GM18909 (cell line): ENCODE measurements around the gene ZNF595.
"Not testable (repeated sequence)": the region's sequence is repeated elsewhere in the genome, so short reads cannot be mapped to it uniquely, and the experiment has no call there.

Experiments
- ATAC-seq: cut with Tn5 transposase; IDR thresholded peaks from one replicate; pipeline ENCODE4 v1.9.1; 2021; ENCODE audit warnings: mild to moderate bottlenecking; ENCODE audit not compliant: unreplicated experiment, poor library complexity

Gene ZNF595

DNA sequence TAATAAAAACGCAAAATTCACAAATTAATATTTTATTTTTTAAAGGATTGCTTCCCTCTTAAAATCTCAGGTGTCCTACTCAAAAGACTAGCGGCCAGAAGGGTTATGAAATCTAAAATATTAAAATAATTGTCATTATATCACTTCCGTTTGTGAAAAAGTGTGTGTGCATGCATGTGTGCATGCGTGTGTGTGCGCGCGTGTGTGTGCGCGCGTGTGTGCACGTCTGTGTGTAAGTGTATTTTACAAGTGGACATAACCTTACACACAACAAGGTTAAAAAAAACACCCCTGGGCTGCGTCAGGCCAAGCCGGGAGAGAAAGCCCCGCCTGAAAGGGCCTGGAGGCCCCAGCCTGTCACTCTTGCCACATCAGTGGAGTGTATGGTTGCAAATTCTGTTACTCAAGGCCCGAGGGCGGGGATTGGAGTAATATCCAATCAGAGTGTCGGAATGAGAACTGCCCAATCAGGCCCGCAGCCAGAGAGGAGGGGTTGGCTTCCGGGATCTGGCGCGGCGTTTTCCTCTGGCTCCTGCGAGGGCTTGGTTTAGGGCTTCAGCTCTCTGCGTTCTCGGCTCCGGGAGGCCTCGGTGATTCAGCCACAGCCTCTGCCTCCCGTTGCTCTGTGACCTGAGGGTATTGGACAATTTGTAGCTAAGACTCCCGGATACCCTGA is at the start of gene ZNF595:
Gene ZNF595, plus strand, starts transcription at position 518 of the 676 bp plus-strand sequence. CDS start 168 bp downstream, outside the sequence.
- peak; percentile 50 for ATAC-seq

DNA sequence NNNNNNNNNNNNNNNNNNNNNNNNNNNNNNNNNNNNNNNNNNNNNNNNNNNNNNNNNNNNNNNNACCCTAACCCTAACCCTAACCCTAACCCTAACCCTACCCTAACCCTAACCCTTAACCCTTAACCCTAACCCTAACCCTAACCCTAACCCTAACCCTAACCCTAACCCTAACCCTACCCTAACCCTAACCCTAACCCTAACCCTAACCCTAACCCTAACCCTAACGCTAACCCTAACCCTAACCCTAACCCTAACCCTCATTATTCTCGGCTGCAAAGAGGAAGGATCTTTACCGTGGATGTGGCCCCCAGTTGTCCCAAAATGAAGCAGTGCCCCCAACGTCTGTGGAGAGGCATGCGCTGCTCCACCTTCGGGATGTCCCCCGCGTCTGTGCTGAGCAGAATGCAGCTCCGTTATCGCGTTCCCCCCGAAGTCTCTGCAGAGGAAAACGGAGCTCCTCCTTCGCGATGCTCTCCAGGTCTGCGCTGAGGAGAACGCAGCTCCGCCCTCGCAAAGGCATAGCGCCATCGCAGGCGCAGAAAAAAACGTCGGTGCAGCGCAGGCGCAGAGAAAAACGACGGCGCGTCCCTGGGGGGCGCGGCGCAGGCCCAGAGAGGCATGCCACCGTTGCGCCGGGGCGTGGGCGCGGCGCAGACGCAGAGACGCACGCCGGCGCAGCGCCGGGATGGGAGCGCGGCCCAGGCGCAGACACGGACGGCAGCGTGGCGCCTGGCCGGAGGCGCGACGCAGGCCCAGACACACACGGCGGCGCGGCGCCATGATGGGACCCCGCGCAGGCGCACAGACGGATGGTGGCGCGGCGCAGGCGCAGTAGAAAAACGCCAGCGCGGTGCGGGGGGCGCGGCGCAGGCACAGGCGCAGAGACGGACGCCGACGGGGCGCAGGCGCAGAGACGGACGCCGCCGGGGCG is 42.9 kb upstream of the ZNF595 start:
- ATAC-seq = not testable (repeated sequence)

DNA sequence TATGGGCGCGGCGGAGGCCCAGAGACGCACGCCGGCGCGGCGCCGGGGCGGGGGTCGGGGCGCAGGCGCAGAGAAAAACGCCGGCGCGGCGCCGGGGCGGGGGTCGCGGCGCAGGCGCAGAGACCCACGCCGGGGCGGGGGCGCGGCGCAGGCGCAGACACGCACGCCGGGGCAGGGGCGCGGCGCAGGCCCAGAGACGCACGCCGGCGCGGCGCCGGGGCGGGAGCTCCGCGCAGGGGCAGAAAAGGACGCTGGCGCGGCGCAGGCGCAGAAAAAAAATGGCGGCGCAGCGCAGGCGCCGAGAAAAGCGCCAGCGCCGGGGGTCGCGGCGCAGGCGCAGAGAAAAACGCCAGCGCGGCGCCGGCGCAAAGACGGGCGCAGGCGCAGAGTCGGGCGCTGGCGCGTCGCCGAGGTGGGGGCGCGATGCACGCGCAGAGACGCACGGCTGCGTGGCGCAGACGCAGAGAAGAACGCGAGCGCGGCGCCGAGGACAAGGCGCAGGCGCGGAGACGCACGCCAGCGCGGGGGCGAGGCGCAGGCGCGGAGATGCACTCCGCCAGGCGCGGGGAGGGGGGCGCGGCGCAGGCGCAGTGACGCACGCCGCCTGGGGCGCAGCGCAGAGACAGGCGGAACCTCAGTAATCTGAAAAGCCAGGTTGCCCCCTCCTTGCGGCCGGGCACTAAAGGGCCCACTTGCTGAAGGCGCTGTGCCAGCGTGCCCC is 41.9 kb upstream of the ZNF595 start:
- not testable (repeated sequence) for ATAC-seq

DNA sequence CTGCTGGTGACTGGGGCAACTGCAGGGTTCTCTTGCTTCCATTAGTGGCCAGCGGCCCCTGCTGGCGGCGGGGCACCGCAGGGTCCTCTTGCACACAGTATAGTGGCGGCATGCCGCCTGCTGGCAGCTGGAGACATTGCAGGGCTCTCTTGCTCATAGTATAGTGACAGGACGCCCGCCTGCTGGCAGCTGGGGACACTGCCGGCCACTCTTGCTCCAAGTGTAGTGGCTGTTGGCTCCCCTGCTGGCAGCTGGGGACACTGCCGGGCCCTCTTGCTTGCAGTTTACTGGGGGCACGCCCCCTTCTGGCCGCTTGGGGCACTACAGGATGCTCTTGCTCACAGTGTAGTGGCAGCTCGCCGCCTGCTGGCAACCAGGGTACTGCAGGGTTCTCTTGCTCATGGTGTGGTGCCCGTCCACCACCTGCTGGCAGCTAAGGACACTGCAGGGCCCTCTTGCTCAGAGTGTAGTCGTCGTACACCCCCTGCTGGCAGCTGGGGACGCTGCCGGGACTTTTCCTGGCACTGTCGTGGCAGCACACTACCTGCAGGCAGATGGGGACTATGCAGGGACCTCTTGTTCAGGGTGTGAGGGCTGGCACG is 41.2 kb upstream of the ZNF595 start:
- ATAC-seq = peak; percentile 64

DNA sequence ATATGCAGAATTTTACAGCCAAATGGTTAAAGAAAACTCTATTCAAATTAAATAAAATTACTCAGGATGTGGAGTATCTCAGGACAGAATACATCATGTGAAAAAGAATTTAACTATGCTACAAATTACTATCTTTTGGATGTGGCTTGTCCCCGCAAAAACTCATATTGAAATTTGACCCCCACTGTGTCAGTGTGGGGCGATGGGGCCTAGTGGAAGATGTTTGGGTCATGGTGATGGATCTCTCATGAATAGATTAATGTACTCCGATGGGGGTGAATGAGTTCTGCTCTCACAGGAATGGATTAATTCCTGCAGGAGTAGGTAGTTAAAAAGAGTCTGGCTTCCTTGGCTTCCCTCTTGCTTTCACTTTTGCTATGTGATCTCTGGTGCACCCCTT is 35.0 kb upstream of the ZNF595 start:
- ATAC-seq = not testable (repeated sequence)

DNA sequence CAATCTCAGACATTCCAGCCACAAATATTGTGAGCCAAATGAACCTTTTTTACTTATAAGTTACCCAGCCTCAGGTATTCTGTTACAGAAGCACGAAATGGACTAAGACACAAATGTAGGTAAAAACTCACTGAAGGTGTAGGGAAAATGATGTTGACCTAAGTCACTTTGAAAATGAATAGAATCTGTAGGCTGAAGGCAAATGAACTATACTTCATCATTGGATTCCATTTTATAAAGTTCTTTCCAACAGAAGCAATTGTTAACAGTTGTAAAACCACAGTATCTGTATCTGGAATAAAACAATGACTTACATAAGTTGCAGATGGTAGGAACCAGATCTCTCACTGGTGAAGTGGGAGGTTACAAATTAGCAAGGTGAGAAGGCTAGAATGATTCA is 34.5 kb upstream of the ZNF595 start:
- not testable (repeated sequence) for ATAC-seq

DNA sequence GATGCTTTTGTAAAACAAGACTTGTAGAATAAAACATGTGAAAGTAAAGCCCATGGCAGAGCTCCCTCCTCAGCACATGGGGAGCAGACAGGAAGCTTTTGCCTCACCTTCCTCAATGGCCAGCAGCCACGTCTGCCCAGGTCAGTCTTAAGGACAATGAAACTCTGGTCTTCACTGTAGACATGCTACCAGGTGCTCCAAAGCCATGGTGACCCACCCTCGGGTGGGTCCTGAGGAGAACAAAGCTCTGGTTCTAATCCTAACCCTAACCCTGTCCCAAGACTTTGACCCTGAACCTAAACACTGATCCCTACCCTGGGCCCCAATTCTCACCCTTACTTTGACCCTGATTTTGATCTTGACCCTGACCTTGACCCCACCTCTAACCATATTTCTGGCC is 30.2 kb upstream of the ZNF595 start:
- not testable (repeated sequence) for ATAC-seq

DNA sequence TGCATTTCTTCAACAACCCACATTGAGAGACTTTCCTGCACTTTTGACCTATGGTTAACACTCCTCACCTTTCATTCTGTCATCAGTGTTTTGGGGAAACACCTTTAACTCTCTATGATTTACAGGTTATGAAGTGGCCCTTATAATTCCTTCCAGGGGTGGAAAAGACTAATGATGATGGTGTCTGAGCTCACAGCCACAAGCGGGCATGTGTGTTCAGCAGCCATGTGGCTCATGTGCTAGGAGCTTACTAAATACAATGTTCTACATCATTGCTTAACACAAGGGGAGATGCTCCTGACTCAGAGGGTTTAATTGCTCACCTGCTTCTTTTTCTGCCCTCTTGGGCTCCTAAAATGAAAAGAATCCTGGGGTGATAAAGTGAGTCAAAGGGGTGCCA is 28.8 kb upstream of the ZNF595 start:
- ATAC-seq = not testable (repeated sequence)

DNA sequence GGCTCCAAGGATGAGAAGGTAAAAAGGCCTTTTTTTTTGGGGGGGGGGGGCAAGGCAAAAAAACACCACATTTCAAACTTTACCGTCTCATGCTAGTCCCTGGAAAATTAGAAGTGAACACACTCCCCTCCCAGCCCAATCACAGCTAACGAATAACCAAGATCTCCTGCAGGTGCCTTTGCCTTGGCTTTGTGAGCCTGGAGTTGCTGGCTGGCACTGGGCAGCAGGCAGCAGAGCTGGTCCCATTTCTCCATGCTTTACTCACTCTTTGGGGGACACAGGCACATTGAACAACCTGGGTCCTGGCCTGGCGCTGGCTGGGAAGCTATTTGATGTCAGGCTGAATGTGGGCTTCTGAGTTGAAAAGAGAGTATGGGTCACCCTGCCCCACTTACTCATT is 25.6 kb upstream of the ZNF595 start:
- ATAC-seq = not testable (repeated sequence)

DNA sequence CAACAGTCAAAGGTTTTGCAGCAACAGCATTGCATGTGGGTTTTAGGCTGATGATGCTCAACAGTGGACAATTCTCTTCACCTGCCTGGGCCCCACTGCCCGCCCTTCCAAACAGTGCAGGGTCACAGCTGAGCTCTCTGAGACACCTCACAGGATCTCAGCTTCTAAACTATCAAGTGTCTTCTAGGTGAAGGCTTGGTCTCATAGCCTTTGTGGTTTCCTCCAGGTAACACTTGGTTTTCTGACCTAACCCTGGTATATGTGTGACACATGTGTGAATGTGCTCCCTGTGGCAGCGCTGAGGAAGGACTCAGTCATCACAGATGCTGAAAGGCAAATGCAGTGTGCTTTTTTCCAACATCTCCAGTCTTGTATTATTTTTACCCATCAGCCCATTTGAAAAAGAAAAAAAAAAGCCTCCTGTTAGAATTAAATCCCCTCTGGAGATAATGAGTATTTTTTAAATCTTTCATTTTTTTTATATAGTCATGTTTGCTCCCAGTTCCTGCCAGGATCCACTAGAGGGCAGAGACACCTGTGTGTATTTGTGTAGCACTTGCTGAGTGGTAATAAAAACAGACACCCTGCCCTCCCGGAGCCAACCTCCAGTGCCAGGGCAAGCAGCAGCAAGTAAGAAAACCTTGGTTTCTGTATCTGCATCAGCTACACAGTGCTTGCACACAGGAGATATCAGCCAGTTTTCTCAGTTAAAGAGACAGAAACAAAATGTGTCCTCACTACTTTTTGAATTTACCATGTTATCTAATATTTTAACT is 24.2 kb upstream of the ZNF595 start:
- ATAC-seq = not testable (repeated sequence)

DNA sequence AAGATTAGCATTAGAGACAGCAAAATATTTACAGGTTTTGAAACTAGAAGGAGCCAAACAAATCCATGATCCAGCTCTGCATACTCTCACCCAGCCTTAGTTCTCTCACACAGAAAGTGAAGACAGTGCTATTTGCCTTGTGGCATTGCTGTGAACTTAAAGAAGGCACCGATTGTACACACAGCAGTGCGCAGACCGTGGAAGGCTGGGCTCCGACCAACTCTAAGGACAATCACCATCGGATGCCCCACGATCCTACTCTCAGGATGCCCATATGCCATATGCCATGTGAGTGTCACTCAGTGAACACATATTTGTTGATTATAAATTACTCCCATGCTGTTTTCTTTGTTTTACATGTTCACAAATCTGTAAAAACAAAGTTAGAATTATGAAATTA is 19.8 kb upstream of the ZNF595 start:
- ATAC-seq = not testable (repeated sequence)

DNA sequence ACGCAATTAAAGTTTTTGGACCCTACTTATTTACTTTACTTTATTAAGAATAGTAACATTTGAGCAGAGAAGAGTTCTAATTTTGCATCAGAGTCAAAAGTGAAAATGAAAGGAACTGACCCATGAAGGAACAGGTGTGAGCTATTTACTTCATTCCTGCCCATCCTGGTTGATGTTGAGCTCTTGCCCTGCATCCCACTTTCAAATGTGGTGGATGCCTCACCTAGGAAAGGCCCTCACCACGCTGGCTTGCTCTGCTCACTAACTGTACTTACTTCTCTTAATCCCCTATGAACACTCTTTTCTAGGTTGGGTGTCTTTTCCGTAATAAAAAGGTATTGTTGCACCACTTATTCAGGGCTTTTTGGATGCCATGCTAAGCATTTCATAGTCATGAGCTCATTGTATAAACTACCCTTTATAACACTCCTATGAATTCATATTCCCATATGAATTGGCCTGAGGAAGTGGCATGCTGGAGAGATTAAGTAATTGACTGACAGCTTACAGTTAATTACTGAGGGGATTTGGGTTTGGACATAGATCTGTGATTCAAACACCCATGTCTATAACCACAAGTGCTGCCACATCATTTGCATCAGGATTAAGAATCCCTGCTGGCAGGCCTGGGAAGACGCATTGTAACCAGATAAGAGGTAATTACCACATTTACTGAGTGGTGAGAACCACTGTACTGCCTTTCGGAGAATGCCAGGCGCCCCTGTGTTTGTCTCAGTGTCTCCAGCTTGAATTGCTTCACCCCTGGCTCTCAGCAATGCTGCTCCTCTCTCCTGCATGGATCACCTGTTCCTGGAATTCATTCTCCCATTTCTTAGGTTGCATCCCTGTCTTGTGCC is 16.3 kb upstream of the ZNF595 start:
- ATAC-seq = not testable (repeated sequence)

DNA sequence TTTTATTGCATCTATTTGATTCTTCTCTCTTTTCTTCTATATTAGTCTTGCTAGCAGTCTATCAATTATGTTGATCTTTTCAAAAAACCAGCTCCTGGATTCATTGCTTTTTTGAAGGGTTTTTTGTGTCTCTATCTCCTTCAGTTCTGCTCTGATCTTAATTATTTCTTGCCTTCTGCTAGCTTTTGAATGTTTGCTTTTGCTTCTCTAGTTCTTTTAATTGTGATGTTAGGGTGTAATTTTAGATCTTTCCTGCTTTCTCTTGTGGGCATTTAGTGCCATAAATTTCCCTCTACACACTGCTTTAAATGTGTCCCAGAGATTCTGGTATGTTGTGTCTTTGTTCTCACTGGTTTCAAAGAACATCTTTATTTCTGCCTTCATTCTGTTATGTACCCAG is 14.9 kb upstream of the ZNF595 start:
- not testable (repeated sequence) for ATAC-seq

DNA sequence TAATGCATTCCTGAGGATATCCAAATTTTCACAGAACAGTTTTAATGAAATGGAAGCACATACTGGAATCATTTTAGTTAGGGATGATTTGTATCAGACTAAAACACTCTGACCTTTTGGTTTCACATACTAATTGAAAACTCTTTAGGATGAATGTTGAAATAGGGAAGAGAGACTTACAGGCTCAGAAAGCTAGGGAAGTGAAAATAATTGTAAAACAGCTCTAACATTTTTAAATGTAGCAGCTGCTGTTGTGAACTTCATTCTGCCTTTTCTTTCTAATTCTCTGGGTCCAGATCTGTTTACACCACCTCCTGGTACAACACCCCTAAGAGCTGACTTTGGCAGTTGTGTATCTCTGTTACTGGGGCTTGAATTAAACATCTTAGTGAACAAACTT is 9.7 kb upstream of the ZNF595 start:
- ATAC-seq = not testable (repeated sequence)

DNA sequence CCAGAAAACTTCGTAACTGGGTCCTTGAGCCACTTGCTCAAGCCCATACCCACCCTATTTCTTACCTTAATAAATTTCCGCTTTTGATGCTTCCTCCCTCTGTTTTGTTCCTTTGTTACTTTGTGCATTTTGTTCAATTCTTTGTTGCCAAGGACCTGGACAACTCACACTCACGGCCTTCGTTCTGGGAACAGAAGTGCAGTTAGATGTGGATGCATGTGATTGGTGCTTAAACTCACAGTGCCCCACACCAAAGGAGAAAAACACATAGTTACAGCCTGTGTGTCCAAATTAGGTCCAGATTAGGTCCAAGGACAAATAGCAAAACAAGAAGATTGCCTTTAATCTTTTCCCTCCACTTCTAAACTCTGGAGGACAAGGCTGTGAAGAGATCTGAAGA is 1.9 kb upstream of the ZNF595 start:
- ATAC-seq = not testable (repeated sequence)

DNA sequence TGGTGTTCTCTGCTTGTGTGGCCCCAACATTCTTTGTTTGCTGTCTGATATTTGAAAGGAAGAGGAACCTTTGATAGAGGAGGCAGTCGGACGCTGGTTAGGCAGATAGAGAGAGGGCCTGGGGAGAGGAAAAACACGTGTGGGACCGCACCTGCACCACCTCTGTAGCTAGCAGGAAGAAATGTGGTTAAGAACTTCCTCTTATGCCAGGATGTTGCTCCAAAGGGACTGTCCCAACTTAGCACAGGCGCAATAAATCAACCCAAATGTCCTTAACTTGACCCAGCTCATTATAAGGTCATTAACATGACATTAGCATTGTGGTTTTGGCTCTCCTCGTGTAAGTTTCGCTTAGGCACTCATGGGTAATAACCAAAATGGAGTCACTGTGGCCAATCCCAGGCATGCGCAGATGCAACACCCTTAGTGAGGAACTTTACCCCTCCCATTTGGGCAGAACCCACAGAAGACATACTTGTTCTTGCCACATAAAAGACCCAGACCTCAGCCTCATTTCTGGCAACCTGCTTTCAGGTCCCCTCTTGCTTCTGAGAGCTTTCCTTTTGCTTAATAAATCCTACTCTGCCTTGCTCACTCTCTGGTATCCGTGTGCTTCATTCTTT is 1.4 kb upstream of the ZNF595 start:
- ATAC-seq = peak; percentile 47

DNA sequence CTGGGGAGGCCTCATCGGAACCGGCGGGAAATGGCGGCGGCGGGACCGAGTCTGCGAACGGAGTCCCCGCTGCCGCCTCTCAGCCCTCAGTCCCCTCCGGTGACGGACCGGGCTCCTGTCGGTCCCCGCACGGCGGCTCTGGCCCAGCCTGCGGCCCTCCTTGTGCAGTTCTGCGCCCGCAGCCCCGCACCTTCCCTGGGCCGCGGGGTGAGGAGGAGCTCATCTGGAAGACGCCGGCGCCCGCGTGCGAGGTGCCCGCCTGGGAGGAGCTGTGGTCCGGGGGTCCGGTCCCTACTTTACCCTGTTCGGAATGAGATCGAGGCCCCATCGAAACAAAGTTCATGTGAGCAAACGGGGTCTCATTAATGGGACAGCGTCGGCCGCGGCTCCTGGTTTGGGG is 400 bp downstream of the ZNF595 start:
- not testable (repeated sequence) for ATAC-seq

DNA sequence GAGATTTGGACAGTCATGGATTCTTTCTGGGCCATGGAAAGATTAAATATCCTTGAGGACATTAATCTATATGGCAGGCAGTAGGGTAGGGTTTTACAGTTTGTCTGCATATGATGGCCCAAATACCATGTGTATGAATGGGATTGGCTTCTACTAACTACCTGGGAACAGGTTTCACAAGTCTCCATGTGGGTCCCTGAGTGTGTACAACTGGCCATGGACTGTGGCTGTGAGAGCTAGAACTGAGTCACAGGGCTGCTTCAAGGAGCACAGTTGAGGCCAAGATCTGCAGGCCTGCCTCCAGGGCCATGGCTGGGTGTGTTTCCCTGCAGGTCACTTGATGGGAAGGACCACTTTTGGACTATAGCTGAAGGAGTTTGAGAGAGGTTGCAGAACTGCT is 11.6 kb downstream of the ZNF595 start:
- ATAC-seq = not testable (repeated sequence)
